K562 (cell line): ENCODE measurements around the gene NLRP6. TPM values are rescaled to one million over a fixed set of nuclear protein-coding genes. Genes with fewer than 3 reads are reported as not detected.

Experiments
- BMI1 ChIP-seq: fragments of 150-350 bp; IDR thresholded peaks from 2 replicates; pipeline ENCODE4 v1.6.1; 2014; ENCODE audit warnings: low read length
- CTBP1 ChIP-seq: fragments of 450-650 bp; IDR thresholded peaks from 2 replicates; pipeline ENCODE4 v1.6.1; 2016; ENCODE audit warnings: borderline replicate concordance
- FOXK2 ChIP-seq, 2 experiments: fragments of 450-650 bp; IDR thresholded peaks in 1 of 2; conservative IDR thresholded peaks in 1 of 2; 2 replicates each; pipeline ENCODE4 v1.6.1; 2016; ENCODE audit warnings: low read depth in 2 of 2, mild to moderate bottlenecking in 1 of 2
- HIVEP1 ChIP-seq: fragments of 250-450 bp; sonication (Bioruptor Pico); IDR thresholded peaks from 2 replicates; pipeline ENCODE4 v1.4.0; 2020; ENCODE audit warnings: mild to moderate bottlenecking
- NCOA1 ChIP-seq: fragments of 450-650 bp; IDR thresholded peaks from 2 replicates; pipeline ENCODE4 v1.6.1; 2016; ENCODE audit warnings: low read depth
- POLR2AphosphoS5 ChIP-seq: IDR thresholded peaks from 2 replicates; pipeline ENCODE4 v1.6.1; 2011; ENCODE audit warnings: mild to moderate bottlenecking, low read depth, low read length, moderate library complexity; ENCODE audit not compliant: control insufficient read depth, insufficient read depth
- RBFOX2 ChIP-seq: fragments of 200-400 bp; formaldehyde crosslinking; IDR thresholded peaks from 2 replicates; pipeline ENCODE4 v1.6.1; 2017; ENCODE audit warnings: low read depth, mild to moderate bottlenecking, low read length, moderate library complexity
- RBM39 ChIP-seq: fragments of 200-400 bp; formaldehyde crosslinking; optimal IDR thresholded peaks from 2 replicates; pipeline ENCODE3; 2018; ENCODE audit warnings: low read depth, low read length
- REST ChIP-seq, 2 experiments: fragments of 450-650 bp; formaldehyde crosslinking in 1 of 2; IDR thresholded peaks; 2 replicates each; pipeline versions ENCODE4 v1.4.0 to v1.6.1; 2014 to 2020; ENCODE audit warnings: mild to moderate bottlenecking in 2 of 2, borderline replicate concordance in 1 of 2, low read depth in 1 of 2
- TFAP4 ChIP-seq: sonication (generic); formaldehyde crosslinking; IDR thresholded peaks from 2 replicates; pipeline ENCODE4 v1.8.0; 2022; ENCODE audit warnings: missing genetic modification reagents, mild to moderate bottlenecking, moderate library complexity, borderline replicate concordance
- ZC3H8 ChIP-seq: fragments of 450-650 bp; IDR thresholded peaks from 2 replicates; pipeline ENCODE4 v1.6.1; 2017
- ZNF395 ChIP-seq: fragments of 200-800 bp; sonication (Bioruptor generic); IDR thresholded peaks from 2 replicates; pipeline ENCODE4 v1.6.1; 2017; ENCODE audit warnings: missing genetic modification characterization, missing compliant biosample characterization
- polyA plus RNA-seq, 8 experiments: library from polyadenylated mRNA; depleted of rRNA in 4 of 8; stranded (reverse) in 5 of 8; unstranded in 3 of 8; fragments of >200 nt; fragmentation: Nextera tagmentation in 2 of 8; fragmentation: Illumina TruSeq in 1 of 8; extraction: Ambion mirVana in 2 of 8; extraction: Trizol in 1 of 8; gene quantifications; 2 replicates each; pipeline versions ENCODE4 v1.2.1 to v1.2.3, GENCODE V29; 2011 to 2014; ENCODE audit warnings: inconsistent platforms in 1 of 8, missing spikeins in 1 of 8
- total RNA-seq, 7 experiments: library from RNA; depleted of rRNA in 6 of 7; stranded (reverse); fragments of >200 nt in 6 of 7; fragmentation: Illumina TruSeq in 2 of 7; extraction: Trizol in 2 of 7; gene quantifications; 2 replicates each; pipeline versions ENCODE4 v1.2.1 to v1.2.3, GENCODE V29; 2011 to 2021; ENCODE audit warnings: low replicate concordance in 1 of 7
- TF ChIP-seq, protein P1 (sequence below): fragments of 450-650 bp; formaldehyde crosslinking; IDR thresholded peaks from 2 replicates; pipeline ENCODE4 v1.4.0; 2020; ENCODE audit warnings: mild to moderate bottlenecking, moderate library complexity

The NLRP6 gene
- total and polyA plus RNA-seq, 9 of the 15 experiments (the other 6 are each of a cell fraction or from before 2014, with no cell fraction given), result 0.03 to 0.18 (median 0.15) TPM; not detected in 5

- TF ChIP-seq POLR2AphosphoS5, result no peak
- peak; percentile 66; the same call in 1 of the 2 replicates for TF ChIP-seq TFAP4 (CRISPR knock-in tag)
- no peak for TF ChIP-seq REST (IDR thresholded peaks at IDR 0.05; ENCODE audit: borderline replicate concordance)
- peak; percentile 48; the same call in 1 of the 2 replicates for TF ChIP-seq REST (CRISPR knock-in tag; IDR thresholded peaks at IDR 0.05; ENCODE audit: low read depth)
- TF ChIP-seq RBM39, result no peak
- TF ChIP-seq NCOA1, result no peak
- 0 out of 2 replicates have a peak, but pooled peaks have one; percentile 15 for TF ChIP-seq HIVEP1 (CRISPR knock-in tag)
- TF ChIP-seq RBFOX2, result peak; percentile 52
- TF ChIP-seq CTBP1, result 0 out of 2 replicates have a peak, but pooled peaks have one; percentile 4
- TF ChIP-seq FOXK2 (conservative IDR thresholded peaks at IDR 0.05 in 1 of 2, IDR thresholded peaks at IDR 0.05 in 1 of 2; ENCODE audit: low read depth in 2 of 2), result no peak
- TF ChIP-seq, protein P1, sequence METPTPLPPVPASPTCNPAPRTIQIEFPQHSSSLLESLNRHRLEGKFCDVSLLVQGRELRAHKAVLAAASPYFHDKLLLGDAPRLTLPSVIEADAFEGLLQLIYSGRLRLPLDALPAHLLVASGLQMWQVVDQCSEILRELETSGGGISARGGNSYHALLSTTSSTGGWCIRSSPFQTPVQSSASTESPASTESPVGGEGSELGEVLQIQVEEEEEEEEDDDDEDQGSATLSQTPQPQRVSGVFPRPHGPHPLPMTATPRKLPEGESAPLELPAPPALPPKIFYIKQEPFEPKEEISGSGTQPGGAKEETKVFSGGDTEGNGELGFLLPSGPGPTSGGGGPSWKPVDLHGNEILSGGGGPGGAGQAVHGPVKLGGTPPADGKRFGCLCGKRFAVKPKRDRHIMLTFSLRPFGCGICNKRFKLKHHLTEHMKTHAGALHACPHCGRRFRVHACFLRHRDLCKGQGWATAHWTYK, result 0 out of 2 replicates have a peak, but pooled peaks have one; percentile 63
- TF ChIP-seq ZNF395, result peak; percentile 8; the same call in 1 of the 2 replicates
- no peak for TF ChIP-seq ZC3H8
- TF ChIP-seq BMI1, result no peak
These were observed at the start of gene NLRP6 (continued) for GRCh38 chr11:278001-278951.
